Neutrophil (primary cell): ENCODE measurements around the gene SNAI3.

ENCODE experiments used
- H3K27ac ChIP-seq: fragments of 200-600 bp; sonication (generic); 2 replicates; pipeline ENCODE4 v1.5.1; 2016; ENCODE audit warnings: mild to moderate bottlenecking, moderate library complexity
- H3K27me3 ChIP-seq: fragments of 200-600 bp; sonication (generic); 2 replicates; pipeline ENCODE4 v1.6.0; 2016; ENCODE audit warnings: mild to moderate bottlenecking
- H3K36me3 ChIP-seq: fragments of 200-600 bp; sonication (generic); 2 replicates; pipeline ENCODE4 v1.5.1; 2017
- H3K4me1 ChIP-seq, 2 experiments: fragments of 200-600 bp in 1 of 2; sonication (generic) in 1 of 2; 1 replicate in 1 of 2; 2 replicates in 1 of 2; pipeline versions ENCODE4 v1.5.1 to v1.6.1; 2013 to 2016; ENCODE audit warnings: low read depth in 1 of 2, low read length in 1 of 2, mild to moderate bottlenecking in 1 of 2, moderate library complexity in 1 of 2; ENCODE audit not compliant: control insufficient read depth in 1 of 2, insufficient read depth in 1 of 2
- H3K4me3 ChIP-seq, 2 experiments: fragments of 200-600 bp in 1 of 2; sonication (generic) in 1 of 2; 1 replicate in 1 of 2; 2 replicates in 1 of 2; pipeline ENCODE4 v1.5.1; 2013 to 2016; ENCODE audit warnings: low read depth in 1 of 2, low read length in 1 of 2, mild to moderate bottlenecking in 1 of 2, moderate library complexity in 1 of 2
- H3K9me3 ChIP-seq: fragments of 200-600 bp; sonication (generic); 2 replicates; pipeline ENCODE4 v1.5.1; 2016
- TF ChIP-seq, protein P1 (sequence below): fragments of 200-600 bp; sonication (generic); IDR thresholded peaks from 2 replicates; pipeline ENCODE4 v1.5.1; 2016; ENCODE audit warnings: antibody characterized with exemption

The SNAI3 gene

DNA sequence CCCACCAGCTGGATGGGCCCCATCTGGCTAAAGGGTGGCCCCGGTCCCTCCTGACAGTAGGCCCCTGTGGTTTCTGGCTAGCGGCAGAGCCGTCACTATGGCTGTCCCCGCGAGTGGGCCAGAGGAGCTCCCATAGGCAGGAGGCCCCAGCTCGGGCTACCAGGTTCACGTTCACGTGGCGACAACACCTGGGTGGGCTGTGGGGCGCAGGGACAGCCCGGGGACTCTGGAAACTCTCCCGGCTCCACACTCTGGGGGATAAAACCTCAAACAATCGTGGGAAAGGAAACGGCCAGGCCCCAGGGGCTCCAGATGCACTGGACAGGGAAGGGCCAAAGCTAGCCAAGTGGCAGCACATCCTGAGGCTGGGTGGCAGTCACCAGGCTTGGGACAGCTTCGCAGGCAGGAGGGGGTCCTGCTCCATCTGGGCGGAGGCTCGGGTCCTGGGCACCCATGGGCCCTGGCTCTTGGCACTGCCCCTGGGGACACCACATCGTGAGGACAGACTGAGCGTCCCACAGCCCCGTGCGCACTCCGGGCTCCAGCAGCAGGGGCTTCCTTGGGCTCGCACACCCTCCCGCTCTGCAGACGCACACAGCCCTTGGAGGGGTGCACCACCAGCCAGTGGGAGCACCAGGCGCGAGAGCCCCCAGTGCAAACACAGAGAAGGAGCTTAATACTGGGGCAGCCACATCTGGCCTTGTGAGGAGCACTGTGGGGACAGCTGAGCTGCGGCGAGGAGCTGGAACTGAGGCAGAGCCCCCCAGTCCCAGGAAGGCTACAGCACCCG is 15.5 kb upstream of the SNAI3 start:
- peaks cover 82 to 83% of the 10 kb centered on the region in 2 experiments for H3K4me1 ChIP-seq
- TF ChIP-seq, protein P1, sequence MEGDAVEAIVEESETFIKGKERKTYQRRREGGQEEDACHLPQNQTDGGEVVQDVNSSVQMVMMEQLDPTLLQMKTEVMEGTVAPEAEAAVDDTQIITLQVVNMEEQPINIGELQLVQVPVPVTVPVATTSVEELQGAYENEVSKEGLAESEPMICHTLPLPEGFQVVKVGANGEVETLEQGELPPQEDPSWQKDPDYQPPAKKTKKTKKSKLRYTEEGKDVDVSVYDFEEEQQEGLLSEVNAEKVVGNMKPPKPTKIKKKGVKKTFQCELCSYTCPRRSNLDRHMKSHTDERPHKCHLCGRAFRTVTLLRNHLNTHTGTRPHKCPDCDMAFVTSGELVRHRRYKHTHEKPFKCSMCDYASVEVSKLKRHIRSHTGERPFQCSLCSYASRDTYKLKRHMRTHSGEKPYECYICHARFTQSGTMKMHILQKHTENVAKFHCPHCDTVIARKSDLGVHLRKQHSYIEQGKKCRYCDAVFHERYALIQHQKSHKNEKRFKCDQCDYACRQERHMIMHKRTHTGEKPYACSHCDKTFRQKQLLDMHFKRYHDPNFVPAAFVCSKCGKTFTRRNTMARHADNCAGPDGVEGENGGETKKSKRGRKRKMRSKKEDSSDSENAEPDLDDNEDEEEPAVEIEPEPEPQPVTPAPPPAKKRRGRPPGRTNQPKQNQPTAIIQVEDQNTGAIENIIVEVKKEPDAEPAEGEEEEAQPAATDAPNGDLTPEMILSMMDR, result no peak
- no peaks in the 10 kb centered on the region for H3K27me3 ChIP-seq
- H3K36me3 ChIP-seq, result peaks cover 45% of the 10 kb centered on the region
- peak overlapping the region; percentile 91 to 99 for H3K4me3 ChIP-seq
- no peaks in the 10 kb centered on the region for H3K9me3 ChIP-seq
- peak overlapping the region; percentile 100 for H3K27ac ChIP-seq

DNA sequence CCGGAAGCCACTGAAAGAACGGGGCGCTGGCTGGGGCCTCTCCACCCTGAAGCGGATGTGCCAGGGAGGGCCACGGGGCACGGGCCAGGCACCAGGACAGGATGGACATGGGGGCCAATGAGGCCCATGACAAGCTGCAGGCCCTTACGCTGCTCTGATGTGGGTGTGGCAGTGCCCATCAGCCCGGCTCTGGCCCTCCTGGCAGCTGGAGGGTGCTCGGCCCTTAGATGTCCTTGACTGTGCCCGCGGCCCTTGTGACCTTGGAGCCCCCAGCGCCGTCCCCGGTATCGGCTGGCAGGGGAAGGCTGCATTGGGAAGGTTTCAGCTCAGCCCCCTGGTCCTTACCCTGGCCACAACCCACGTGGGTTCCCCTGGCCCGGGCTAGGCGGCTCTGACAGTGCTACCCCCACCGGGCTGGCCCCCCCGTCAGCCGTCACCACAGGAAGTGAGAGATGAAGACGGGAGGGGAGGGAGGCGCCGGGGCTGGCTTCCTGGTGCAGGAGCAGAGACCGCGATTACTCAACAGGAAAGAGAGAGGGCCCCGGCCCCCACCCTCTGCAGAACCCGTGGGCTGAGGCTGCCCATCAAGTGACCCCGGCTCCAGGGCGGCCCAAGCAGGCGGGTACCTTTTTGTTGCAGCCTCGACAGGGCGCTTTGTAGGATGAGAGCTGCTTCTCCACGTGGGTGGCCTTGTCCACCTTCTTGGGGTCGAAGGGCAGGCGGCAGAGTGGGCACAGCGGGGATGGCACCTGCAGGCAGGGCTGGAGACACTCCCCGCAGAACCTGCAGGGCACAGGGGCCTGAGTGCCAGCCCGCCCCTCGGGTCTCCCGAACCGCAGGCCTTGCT is 14.6 kb upstream of the SNAI3 start:
- Histone ChIP-seq H3K36me3 (peaks cover 54% of the 10 kb centered on the region), H3K4me1 (peaks cover 77 to 80% of the 10 kb centered on the region in 2 experiments), H3K9me3 (no peaks in the 10 kb centered on the region), H3K27ac (peak overlapping the region; percentile 100), H3K4me3 (peak overlapping the region; percentile 91 to 99), H3K27me3 (no peaks in the 10 kb centered on the region)
- TF ChIP-seq, protein P1, result peak; percentile 39

DNA sequence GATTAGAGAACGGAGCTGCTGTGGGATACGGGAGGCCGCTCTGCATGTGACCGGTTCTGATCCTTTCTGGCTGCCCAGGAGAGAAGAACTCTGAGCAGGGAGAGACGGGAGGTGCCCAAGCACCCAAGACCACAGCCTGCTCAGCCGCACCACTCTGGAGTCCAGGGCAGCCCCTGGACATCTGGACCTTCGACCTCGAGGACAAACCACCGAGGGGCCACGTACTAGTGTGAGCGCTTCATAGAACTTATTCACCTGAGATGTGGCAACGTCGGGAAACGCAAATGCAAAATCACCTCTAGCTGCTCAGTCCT is 14.0 kb upstream of the SNAI3 start:
- H3K4me3 ChIP-seq, result peak overlapping the region; percentile 91 to 99
- H3K4me1 ChIP-seq, result peaks cover 76 to 78% of the 10 kb centered on the region in 2 experiments
- peaks cover 60% of the 10 kb centered on the region for H3K36me3 ChIP-seq
- no peaks in the 10 kb centered on the region for H3K27me3 ChIP-seq
- H3K9me3 ChIP-seq, result no peaks in the 10 kb centered on the region
- H3K27ac ChIP-seq, result peak overlapping the region; percentile 100
- TF ChIP-seq, protein P1, result no peak

DNA sequence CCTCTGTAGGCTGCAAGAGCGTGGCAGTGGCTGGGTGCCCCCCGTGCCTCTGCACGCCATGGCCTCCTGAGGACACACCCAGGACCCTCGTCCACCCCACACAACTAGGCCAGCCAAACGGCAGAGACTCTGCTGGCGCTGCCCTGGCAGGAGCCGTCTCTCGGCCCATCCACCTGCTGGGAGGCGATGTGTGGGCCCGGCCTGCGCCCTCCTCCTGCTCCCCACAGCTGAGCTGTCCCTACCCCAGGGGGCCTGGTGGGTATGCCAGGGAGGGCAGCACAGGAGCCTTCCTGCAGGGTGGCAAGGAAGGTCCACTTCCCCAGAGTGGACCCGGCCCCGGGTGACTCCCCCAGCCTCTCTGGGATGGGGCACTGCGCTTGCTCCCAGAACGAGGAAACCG is 12.9 kb upstream of the SNAI3 start:
- Histone ChIP-seq H3K4me3 (peak overlapping the region; percentile 91 to 99), H3K27ac (peak overlapping the region; percentile 100), H3K9me3 (no peaks in the 10 kb centered on the region), H3K4me1 (peaks cover 65 to 67% of the 10 kb centered on the region in 2 experiments), H3K27me3 (no peaks in the 10 kb centered on the region), H3K36me3 (peaks cover 71% of the 10 kb centered on the region)
- TF ChIP-seq, protein P1, result no peak

DNA sequence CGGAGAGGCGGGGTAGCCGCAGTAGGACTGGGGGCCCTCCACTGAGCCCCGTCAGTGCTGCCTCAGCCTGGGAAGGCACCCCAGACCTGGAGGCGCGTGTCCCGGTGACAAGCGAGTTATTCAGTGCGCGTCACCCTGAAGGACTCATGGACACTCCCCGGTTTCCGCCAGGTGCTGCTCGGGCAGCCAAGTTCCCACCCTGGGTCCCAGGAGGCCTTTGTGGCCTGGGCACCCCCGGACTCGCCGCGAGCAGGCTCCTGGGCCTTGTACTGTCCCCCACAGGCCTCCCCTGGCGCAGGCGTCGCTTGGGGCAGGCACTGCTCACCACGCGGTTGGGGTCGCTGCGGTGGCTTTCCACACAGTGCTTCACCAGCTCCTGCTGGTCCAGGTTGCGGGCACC is 12.3 kb upstream of the SNAI3 start:
- Histone ChIP-seq H3K36me3 (peaks cover 76% of the 10 kb centered on the region), H3K4me1 (peaks cover 61 to 63% of the 10 kb centered on the region in 2 experiments), H3K27ac (peak overlapping the region; percentile 100), H3K4me3 (no peak overlapping the region), H3K9me3 (no peaks in the 10 kb centered on the region), H3K27me3 (no peaks in the 10 kb centered on the region)
- TF ChIP-seq, protein P1, result no peak
